RWPE1 (cell line): ENCODE data around the gene ATAD5.
"Not testable (repeated sequence)": the region's sequence is repeated elsewhere in the genome, so short reads cannot be mapped to it uniquely, and the experiment has no call there.

Experiments
- CTCF ChIA-PET: fragments of 350-600 bp; sonication (Branson Sonifier 250); formaldehyde crosslinking; extraction: SDS; loops from one replicate; lab custom pipeline; 2021; lab: Yijun Ruan, JAX
- POLR2A ChIA-PET: fragments of 400-600 bp; formaldehyde crosslinking; extraction: SDS; loops from one replicate; lab custom pipeline; 2020; ENCODE audit warnings: antibody characterized with exemption; ENCODE audit not compliant: low non-redundant PET; lab: Yijun Ruan, JAX
- DNase-seq: peaks from one replicate; pipeline ENCODE4 v3.0.0; 2012; ENCODE audit warnings: low spot score
- H3K27ac ChIP-seq: fragments of 450-650 bp; 2 replicates; pipeline ENCODE4 v1.5.1; 2017
- TF ChIP-seq, protein P1 (sequence below): fragments of 450-650 bp; conservative IDR thresholded peaks from 2 replicates; pipeline ENCODE4 v1.5.1; 2017; ENCODE audit warnings: low read depth, mild to moderate bottlenecking

The ATAD5 gene

DNA sequence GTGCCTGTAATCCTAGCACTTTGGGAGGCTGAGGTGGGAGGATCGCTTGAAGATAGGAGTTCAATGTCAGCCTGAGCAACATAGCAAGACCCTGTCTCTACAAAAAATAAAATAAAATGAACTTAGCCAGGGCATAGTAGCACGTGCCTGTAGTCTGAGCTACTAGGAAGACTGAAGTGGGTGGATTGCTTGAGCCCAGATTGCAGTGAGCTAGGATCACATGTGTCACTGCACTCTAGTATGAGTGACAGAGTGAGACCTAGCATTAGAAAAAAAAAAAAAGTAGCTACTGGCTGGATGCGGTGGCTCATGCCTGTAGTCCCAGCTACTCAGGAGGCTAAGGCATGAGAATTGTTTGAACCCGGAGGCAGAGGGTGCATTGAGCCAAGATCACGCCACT is 96.0 kb downstream of the ATAD5 start:
- ChIA-PET POLR2A (no interaction called here), CTCF (interaction anchor here (0.5 kb wide), 1 partner anchor 307 kb away, joined by 3 read pairs; no protein-coding TSS in a partner anchor)
- TF ChIP-seq, protein P1, sequence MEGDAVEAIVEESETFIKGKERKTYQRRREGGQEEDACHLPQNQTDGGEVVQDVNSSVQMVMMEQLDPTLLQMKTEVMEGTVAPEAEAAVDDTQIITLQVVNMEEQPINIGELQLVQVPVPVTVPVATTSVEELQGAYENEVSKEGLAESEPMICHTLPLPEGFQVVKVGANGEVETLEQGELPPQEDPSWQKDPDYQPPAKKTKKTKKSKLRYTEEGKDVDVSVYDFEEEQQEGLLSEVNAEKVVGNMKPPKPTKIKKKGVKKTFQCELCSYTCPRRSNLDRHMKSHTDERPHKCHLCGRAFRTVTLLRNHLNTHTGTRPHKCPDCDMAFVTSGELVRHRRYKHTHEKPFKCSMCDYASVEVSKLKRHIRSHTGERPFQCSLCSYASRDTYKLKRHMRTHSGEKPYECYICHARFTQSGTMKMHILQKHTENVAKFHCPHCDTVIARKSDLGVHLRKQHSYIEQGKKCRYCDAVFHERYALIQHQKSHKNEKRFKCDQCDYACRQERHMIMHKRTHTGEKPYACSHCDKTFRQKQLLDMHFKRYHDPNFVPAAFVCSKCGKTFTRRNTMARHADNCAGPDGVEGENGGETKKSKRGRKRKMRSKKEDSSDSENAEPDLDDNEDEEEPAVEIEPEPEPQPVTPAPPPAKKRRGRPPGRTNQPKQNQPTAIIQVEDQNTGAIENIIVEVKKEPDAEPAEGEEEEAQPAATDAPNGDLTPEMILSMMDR, result no peak
- H3K27ac ChIP-seq, result no peak overlapping the region
- no peak for DNase-seq

DNA sequence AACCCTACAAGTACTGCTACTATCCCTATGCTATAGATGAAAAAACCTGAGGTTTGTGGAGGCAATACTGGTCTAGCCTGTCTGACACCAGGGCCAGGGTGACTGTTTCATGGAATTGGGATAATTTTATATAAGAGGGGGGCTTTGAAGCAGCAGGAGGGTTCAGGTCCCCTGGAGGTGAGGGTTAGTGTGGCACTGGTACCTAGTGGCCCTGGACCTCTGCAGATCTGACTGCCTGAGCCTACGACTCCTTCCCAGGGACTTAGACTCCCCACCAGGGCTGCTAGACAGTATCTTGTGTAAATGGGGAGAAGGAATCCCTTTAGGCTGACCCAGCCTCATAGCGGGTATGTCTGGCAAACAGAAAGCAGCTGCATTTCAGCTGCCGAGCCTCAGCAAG is 96.8 kb downstream of the ATAD5 start:
- TF ChIP-seq, protein P1, result no peak
- no peak for DNase-seq
- ChIA-PET POLR2A (no interaction called here), CTCF (interaction anchor here (0.6 kb wide), 1 partner anchor 306 kb away, joined by 3 read pairs; no protein-coding TSS in a partner anchor)
- no peak overlapping the region for H3K27ac ChIP-seq

DNA sequence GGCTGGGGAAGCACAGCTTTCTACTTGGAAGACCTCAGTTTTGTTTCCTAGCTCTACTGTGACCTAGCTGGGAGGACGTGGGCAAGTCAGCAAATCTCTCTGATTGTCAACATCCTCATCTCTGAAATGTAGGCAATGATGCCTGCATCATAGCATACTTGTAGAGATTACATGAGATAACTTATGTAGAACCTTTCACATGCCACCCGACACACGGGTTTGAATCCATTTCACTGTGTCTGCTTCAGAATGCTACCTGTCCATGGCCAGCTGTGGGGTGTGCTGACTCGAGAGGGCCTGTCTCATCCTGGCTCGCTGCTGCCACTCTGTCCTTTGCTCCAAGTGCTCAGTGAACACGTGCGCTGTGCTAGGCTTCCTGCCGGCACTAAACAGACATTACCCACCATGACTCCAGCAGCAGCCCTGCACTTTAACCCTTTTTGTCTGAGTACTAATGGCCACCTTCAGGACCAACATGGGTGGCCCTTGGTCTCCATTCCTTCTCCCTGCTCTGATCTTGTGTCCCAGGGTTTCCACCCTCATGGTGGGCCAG is 97.4 kb downstream of the ATAD5 start:
- ChIA-PET POLR2A (no interaction called here), CTCF (interaction anchor here (0.6 kb wide), 3 partner anchors 77 to 305 kb away, joined by 3 read pairs; no protein-coding TSS in a partner anchor)
- DNase-seq, result no peak
- no peak overlapping the region for H3K27ac ChIP-seq
- TF ChIP-seq, protein P1, result no peak

DNA sequence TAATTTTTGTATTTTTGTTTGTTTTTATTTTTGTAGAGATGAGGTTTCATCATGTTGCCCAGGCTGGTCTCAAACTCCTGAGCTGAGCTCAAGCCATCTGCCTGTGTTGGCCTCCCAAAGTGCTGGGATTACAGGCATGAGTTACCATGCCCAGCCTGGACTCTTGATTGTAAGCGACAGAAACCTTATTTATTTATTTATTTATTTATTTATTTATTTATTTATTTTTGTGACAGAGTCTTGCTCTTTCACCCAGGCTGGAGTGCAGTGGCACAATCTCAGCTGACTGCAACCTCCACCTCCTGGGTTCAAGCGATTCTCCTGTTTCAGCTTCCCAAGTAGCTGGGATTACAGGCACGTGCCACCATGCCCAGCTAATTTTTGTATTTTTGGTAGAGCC is 98.1 kb downstream of the ATAD5 start:
- CTCF ChIA-PET, POLR2A ChIA-PET, H3K27ac ChIP-seq, DNase-seq: not testable (repeated sequence)

DNA sequence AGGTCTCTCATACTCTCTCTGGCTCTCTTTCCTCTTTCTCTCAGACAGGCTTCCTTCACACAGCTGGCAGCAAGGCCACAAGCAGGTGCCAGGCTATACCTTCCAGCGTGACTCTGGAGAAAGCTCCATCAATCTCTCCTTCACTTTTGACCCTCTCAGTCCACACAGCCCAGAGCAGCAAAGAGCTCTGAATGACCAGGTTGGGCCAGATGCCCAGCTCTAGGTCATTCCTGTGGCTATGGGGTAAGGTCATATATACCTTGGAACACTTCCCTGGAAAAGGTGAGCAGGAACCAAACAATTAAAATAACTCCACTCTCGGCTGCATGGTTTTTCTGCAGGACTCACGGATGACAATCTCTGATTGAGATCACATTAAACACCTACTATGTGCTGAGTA is 98.7 kb downstream of the ATAD5 start:
- DNase-seq, result no peak
- ChIA-PET POLR2A (no interaction called here), CTCF (interaction anchor here (0.5 kb wide), 1 partner anchor 13 kb away, joined by 3 read pairs; no protein-coding TSS in a partner anchor)
- TF ChIP-seq, protein P1, result no peak
- no peak overlapping the region for H3K27ac ChIP-seq

DNA sequence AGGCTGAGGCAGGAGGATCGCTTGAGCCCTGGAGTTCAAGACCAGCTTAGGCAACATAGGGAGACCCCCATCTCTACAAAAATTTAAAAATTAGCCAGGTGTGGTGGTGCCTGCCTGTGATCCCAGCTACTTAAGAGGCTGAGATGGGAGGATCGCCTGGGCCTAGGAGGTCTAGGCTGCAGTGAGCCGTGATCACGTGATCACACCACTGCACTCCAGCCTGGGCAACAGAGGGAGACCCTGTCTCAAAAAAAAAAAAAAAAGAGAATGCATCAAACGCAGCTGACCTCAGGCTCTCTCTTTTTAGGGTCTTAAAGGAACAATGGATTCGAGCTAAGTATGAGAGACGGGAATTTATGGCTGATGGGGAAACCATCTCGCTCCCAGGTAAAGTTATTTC is 99.8 kb downstream of the ATAD5 start:
- POLR2A ChIA-PET, H3K27ac ChIP-seq, DNase-seq: not testable (repeated sequence)
- CTCF ChIA-PET, result interaction anchor here (0.6 kb wide), 1 partner anchor 311 kb away, joined by 4 read pairs; no protein-coding TSS in a partner anchor

DNA sequence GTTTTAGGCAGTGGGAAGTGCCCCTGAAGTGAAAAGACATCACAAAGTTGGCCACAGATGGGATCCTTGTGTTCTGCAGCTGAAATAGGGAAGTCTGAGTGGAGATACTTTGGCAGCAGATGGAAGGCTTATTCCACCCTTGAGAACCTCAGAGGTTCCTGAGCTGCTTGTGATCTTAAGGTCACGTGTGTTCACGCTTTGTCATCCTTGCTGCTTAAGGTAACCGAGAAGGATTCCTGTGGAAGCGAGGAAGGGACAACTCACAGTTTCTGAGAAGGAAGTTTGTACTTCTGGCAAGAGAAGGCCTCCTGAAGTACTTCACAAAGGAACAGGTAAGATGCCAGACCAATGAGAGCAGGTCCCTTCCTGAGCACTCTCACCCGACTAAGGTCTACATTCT is 102.2 kb downstream of the ATAD5 start:
- ChIA-PET POLR2A (no interaction called here), CTCF (interaction anchor here (0.9 kb wide), 1 partner anchor 109 kb away, joined by 6 read pairs; no protein-coding TSS in a partner anchor)
- no peak overlapping the region for H3K27ac ChIP-seq
- TF ChIP-seq, protein P1, result no peak
- no peak for DNase-seq
